B cell (primary cell): ENCODE measurements around the gene MPV17L. TPM values are rescaled to one million over a fixed set of nuclear protein-coding genes. Genes with fewer than 3 reads are reported as not detected.

Experiments used
- ATAC-seq: fragments of 200-7000 bp; cut with Tn5 transposase; one replicate; pipeline ENCODE4 v1.10.0; 2021; ENCODE audit warnings: low read depth, mild to moderate bottlenecking, moderate number of reproducible peaks, moderate library complexity
- CTCF ChIA-PET: fragments of 350-600 bp; sonication (Branson Sonifier 250); formaldehyde crosslinking; loops from one replicate; lab custom pipeline; 2021; ENCODE audit warnings: antibody characterized with exemption, inconsistent platforms; lab: Charles Lee
- POLR2A ChIA-PET: fragments of 350-600 bp; sonication (Branson Sonifier 250); formaldehyde crosslinking; loops from one replicate; lab custom pipeline; 2021; ENCODE audit warnings: antibody characterized with exemption; lab: Charles Lee
- DNase-seq: peaks from one replicate; pipeline ENCODE4 v3.0.0; 2013
- H2AFZ ChIP-seq: 2 replicates; pipeline ENCODE4 v1.6.1; 2012; ENCODE audit warnings: mild to moderate bottlenecking, low read depth, low read length; ENCODE audit not compliant: insufficient read depth, poor library complexity, severe bottlenecking
- H3K27ac ChIP-seq, 2 donors: 1 replicate in 1 of 2; 2 replicates in 1 of 2; pipeline ENCODE4 v1.5.1; 2012 to 2013; ENCODE audit warnings: low read length in 2 of 2, mild to moderate bottlenecking in 2 of 2, moderate library complexity in 1 of 2
- H3K27me3 ChIP-seq, 4 experiments: fragments of 200-600 bp in 1 of 4; sonication (generic) in 1 of 4; replicated peaks in 1 of 4; 1 replicate in 2 of 4; 2 replicates in 2 of 4; pipeline versions ENCODE4 v1.6.1 to v1.7.0; 2013 to 2016; ENCODE audit warnings: low read length in 3 of 4, mild to moderate bottlenecking in 2 of 4, mixed read lengths in 1 of 4, moderate library complexity in 1 of 4; ENCODE audit not compliant: insufficient read depth in 4 of 4, control insufficient read depth in 3 of 4; ENCODE audit errors: control extremely low read depth in 1 of 4
- H3K36me3 ChIP-seq, 2 experiments: replicated peaks in 1 of 2; 1 replicate in 1 of 2; 2 replicates in 1 of 2; pipeline versions ENCODE4 v1.6.1 to v1.7.1; 2013; ENCODE audit warnings: low read length in 1 of 2; ENCODE audit not compliant: insufficient read depth in 2 of 2, control insufficient read depth in 1 of 2; ENCODE audit errors: control extremely low read depth in 1 of 2, extremely low read depth in 1 of 2
- H3K4me1 ChIP-seq, 2 donors: fragments of 200-600 bp in 1 of 2; sonication (generic) in 1 of 2; 1 replicate in 1 of 2; 2 replicates in 1 of 2; pipeline versions ENCODE4 v1.5.1 to v1.6.1; 2013 to 2017; ENCODE audit warnings: low read length in 2 of 2; ENCODE audit not compliant: control insufficient read depth in 2 of 2, insufficient read depth in 2 of 2
- H3K4me2 ChIP-seq: replicated peaks from 2 replicates; pipeline ENCODE3; 2012; ENCODE audit warnings: mild to moderate bottlenecking, low read depth, low read length; ENCODE audit not compliant: poor library complexity, severe bottlenecking
- H3K4me3 ChIP-seq, 5 experiments: fragments of 200-600 bp in 1 of 5; sonication (generic) in 1 of 5; 1 replicate in 3 of 5; 2 replicates in 2 of 5; pipeline versions ENCODE4 v1.5.1 to v1.7.0; 2011 to 2016; ENCODE audit warnings: low read length in 4 of 5, mild to moderate bottlenecking in 4 of 5, low read depth in 2 of 5, control low read depth in 1 of 5, moderate library complexity in 1 of 5; ENCODE audit not compliant: insufficient read depth in 1 of 5; ENCODE audit errors: control extremely low read depth in 1 of 5, extremely low read depth in 1 of 5
- H3K79me2 ChIP-seq: fragments of 200-600 bp; sonication (generic); one replicate; pipeline ENCODE4 v1.6.0; 2016; ENCODE audit warnings: low read length; ENCODE audit not compliant: control insufficient read depth, insufficient read depth
- H3K9ac ChIP-seq: fragments of 200-600 bp; sonication (generic); 2 replicates; pipeline ENCODE4 v1.6.1; 2017; ENCODE audit warnings: mild to moderate bottlenecking, low read length, moderate library complexity
- H3K9me3 ChIP-seq, 3 donors: one replicate each; pipeline versions ENCODE4 v1.6.1 to v1.7.1; 2013; ENCODE audit warnings: low read length in 2 of 3; ENCODE audit not compliant: control insufficient read depth in 2 of 3, insufficient read depth in 1 of 3; ENCODE audit errors: control extremely low read depth in 1 of 3
- H4K20me1 ChIP-seq: 2 replicates; pipeline ENCODE4 v1.6.0; 2012; ENCODE audit warnings: mild to moderate bottlenecking, low read length; ENCODE audit not compliant: insufficient read depth, control insufficient read depth, poor library complexity, severe bottlenecking
- H3K27ac Mint-ChIP-seq: one replicate; pipeline ENCODE4 v1.8.0; 2021; ENCODE audit warnings: mixed read lengths
- H3K27me3 Mint-ChIP-seq: one replicate; pipeline ENCODE4 v1.8.0; 2021; ENCODE audit warnings: mixed read lengths
- H3K4me1 Mint-ChIP-seq: one replicate; pipeline ENCODE4 v1.8.0; 2021; ENCODE audit warnings: mixed read lengths
- H3K4me3 Mint-ChIP-seq: one replicate; pipeline ENCODE4 v1.8.0; 2021; ENCODE audit warnings: mixed read lengths
- H3K9me3 Mint-ChIP-seq: one replicate; pipeline ENCODE4 v1.8.0; 2022; ENCODE audit warnings: mixed read lengths; ENCODE audit not compliant: insufficient read depth
- EZH2 ChIP-seq: IDR thresholded peaks from 2 replicates; pipeline ENCODE4 v1.6.1; 2012; ENCODE audit warnings: borderline replicate concordance, low read depth, mild to moderate bottlenecking, moderate library complexity, low read length; ENCODE audit not compliant: insufficient read depth, poor library complexity, severe bottlenecking
- WGBS: methylation state at CpG from one replicate; pipeline ENCODE4 v1.1.5; 2013; ENCODE audit warnings: missing lambda C conversion rate; ENCODE audit not compliant: insufficient coverage; 5-methylcytosine and 5-hydroxymethylcytosine counted together
- intact Hi-C: fragments of 100-400 bp; cut with micrococcal nuclease; formaldehyde crosslinking; loops from one replicate; pipeline ENCODE4 v1.10.0; 2022
- polyA plus RNA-seq: library from polyadenylated mRNA; depleted of rRNA; stranded (reverse); fragments of >200 nt; gene quantifications from 2 replicates; pipeline ENCODE4 v1.2.3, GENCODE V29; 2012
- total RNA-seq, 2 donors: library from RNA; stranded (reverse); fragments of 120-200 nt in 1 of 2; gene quantifications; 1 replicate in 1 of 2; 2 replicates in 1 of 2; pipeline versions ENCODE4 v1.2.3 to v1.2.4, GENCODE V29; 2013 to 2022
- TF ChIP-seq, protein P1 (sequence below): fragments of 200-600 bp; IDR thresholded peaks from one replicate; pipeline ENCODE4 v1.8.0; 2022; ENCODE audit warnings: antibody characterized with exemption, mild to moderate bottlenecking

The MPV17L gene
- total and polyA plus RNA-seq, 2 donors (not counting 1 experiment from before 2014, with no cell fraction given), result 0.06 to 0.27 TPM

- peaks cover 5% of the 10 kb centered on the region for H3K27me3 Mint-ChIP-seq
- intact Hi-C loops, result no loop called here
- Histone ChIP-seq H3K36me3 (no peaks in the 10 kb centered on the region), H3K27ac (no peak overlapping the region), H3K79me2 (no peaks in the 10 kb centered on the region), H4K20me1 (no peaks in the 10 kb centered on the region), H3K4me1 (no peaks in the 10 kb centered on the region), H3K9ac (no peak overlapping the region), H3K9me3 (peaks cover 0 to 2% (median 0%) of the 10 kb centered on the region in 3 donors), H3K4me3 (no peak overlapping the region), H3K27me3 (no peaks in the 10 kb centered on the region), H3K4me2 (no peak overlapping the region), H2AFZ (no peak overlapping the region)
- no peaks in the 10 kb centered on the region for H3K9me3 Mint-ChIP-seq
- no peak for TF ChIP-seq EZH2
- TF ChIP-seq, protein P1, sequence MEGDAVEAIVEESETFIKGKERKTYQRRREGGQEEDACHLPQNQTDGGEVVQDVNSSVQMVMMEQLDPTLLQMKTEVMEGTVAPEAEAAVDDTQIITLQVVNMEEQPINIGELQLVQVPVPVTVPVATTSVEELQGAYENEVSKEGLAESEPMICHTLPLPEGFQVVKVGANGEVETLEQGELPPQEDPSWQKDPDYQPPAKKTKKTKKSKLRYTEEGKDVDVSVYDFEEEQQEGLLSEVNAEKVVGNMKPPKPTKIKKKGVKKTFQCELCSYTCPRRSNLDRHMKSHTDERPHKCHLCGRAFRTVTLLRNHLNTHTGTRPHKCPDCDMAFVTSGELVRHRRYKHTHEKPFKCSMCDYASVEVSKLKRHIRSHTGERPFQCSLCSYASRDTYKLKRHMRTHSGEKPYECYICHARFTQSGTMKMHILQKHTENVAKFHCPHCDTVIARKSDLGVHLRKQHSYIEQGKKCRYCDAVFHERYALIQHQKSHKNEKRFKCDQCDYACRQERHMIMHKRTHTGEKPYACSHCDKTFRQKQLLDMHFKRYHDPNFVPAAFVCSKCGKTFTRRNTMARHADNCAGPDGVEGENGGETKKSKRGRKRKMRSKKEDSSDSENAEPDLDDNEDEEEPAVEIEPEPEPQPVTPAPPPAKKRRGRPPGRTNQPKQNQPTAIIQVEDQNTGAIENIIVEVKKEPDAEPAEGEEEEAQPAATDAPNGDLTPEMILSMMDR, result no peak
- CTCF ChIA-PET, result no interaction called here
- DNase-seq (no peak), ATAC-seq (no peak)
- no peak overlapping the region for H3K27ac Mint-ChIP-seq
- H3K4me3 Mint-ChIP-seq, result no peak overlapping the region
- WGBS, result 92% methylated on average over 3 of the region's 6 CpGs
- POLR2A ChIA-PET, result no interaction called here
- no peaks in the 10 kb centered on the region for H3K4me1 Mint-ChIP-seq
These were observed 65.8 kb downstream of the MPV17L start for GRCh38 chr16:15461376-15461775.

Other genes starting within 250 kb of the MPV17L start
- gene NPIPA5, start 17.5 kb upstream of the MPV17L start, total RNA-seq, result 1.2 TPM in 1 of 2 replicates, not detected in the other
- 5.2 and 21.0 TPM in 2 replicates for gene NPIPA5, start 17.5 kb upstream of the MPV17L start, polyA plus RNA-seq
- 11.2 and 13.5 TPM in 2 replicates for gene BMERB1, start 38.8 kb downstream of the MPV17L start, total RNA-seq
- gene BMERB1, start 38.8 kb downstream of the MPV17L start, polyA plus RNA-seq, result 0.40 and 2.2 TPM in 2 replicates
- 366 and 402 TPM in 2 replicates for gene MARF1, start 247.4 kb downstream of the MPV17L start, total RNA-seq
- gene MARF1, start 247.4 kb downstream of the MPV17L start, polyA plus RNA-seq, result 68.0 and 97.1 TPM in 2 replicates